Measurements from ENCODE around the gene ZNF536.
"Not testable (repeated sequence)": the region's sequence is repeated elsewhere in the genome, so short reads cannot be mapped to it uniquely, and the experiment has no call there.

The ZNF536 gene

GRCh38 chr19:30388819-30389218 lies 16.6 kb downstream of the ZNF536 start:
- no peak for DNase-seq (ENCODE audit: low spot score)

GRCh38 chr19:30390356-30390988 lies 18.3 kb downstream of the ZNF536 start:
- DNase-seq (ENCODE audit: low spot score): no peak

- no peak for DNase-seq (ENCODE audit: low spot score)
Measured at GRCh38 chr19:30391052-30391451, 18.9 kb downstream of the ZNF536 start.

- DNase-seq (ENCODE audit: low spot score): no peak
Measured at GRCh38 chr19:30391554-30392551, 19.7 kb downstream of the ZNF536 start.

- DNase-seq (ENCODE audit: low spot score): no peak
Measured at GRCh38 chr19:30393046-30393445, 20.9 kb downstream of the ZNF536 start.

- no peak for DNase-seq (ENCODE audit: low spot score)
Measured at GRCh38 chr19:30393729-30394480, 21.7 kb downstream of the ZNF536 start.

- no peak for DNase-seq (ENCODE audit: low spot score)
Measured at GRCh38 chr19:30394481-30395151, 22.4 kb downstream of the ZNF536 start.

- no peak for DNase-seq (ENCODE audit: low spot score)
Measured at GRCh38 chr19:30395283-30395682, 23.1 kb downstream of the ZNF536 start.

- DNase-seq (ENCODE audit: low spot score): not testable (repeated sequence)
Measured at GRCh38 chr19:30398539-30398938, 26.4 kb downstream of the ZNF536 start.

- no peak for DNase-seq (ENCODE audit: low spot score)
Measured at GRCh38 chr19:30401956-30402355, 29.8 kb downstream of the ZNF536 start.

- peak; percentile 68 for DNase-seq (ENCODE audit: low spot score)
Measured at GRCh38 chr19:30402436-30403202, 30.4 kb downstream of the ZNF536 start.

- DNase-seq (ENCODE audit: low spot score): no peak
Measured at GRCh38 chr19:30403203-30403985, 31.2 kb downstream of the ZNF536 start.

- peak; percentile 87 for DNase-seq (ENCODE audit: low spot score)
Measured at GRCh38 chr19:30406220-30407067, 34.3 kb downstream of the ZNF536 start.

GRCh38 chr19:30407068-30407709 lies 35.0 kb downstream of the ZNF536 start:
- DNase-seq (ENCODE audit: low spot score): no peak

GRCh38 chr19:30408734-30409301 lies 36.6 kb downstream of the ZNF536 start:
- DNase-seq (ENCODE audit: low spot score): no peak

- no peak for DNase-seq (ENCODE audit: low spot score)
Measured at GRCh38 chr19:30411714-30412113, 39.5 kb downstream of the ZNF536 start.

GRCh38 chr19:30416375-30416774 lies 44.2 kb downstream of the ZNF536 start:
- DNase-seq (ENCODE audit: low spot score): no peak

- DNase-seq (ENCODE audit: low spot score): not testable (repeated sequence)
Measured at GRCh38 chr19:30417166-30417565, 45.0 kb downstream of the ZNF536 start.
